Measurements from ENCODE around the gene GDAP1L1.
A peak's percentile ranks its signal among the peaks of the same experiment; 100 is the strongest.

The GDAP1L1 gene

DNA sequence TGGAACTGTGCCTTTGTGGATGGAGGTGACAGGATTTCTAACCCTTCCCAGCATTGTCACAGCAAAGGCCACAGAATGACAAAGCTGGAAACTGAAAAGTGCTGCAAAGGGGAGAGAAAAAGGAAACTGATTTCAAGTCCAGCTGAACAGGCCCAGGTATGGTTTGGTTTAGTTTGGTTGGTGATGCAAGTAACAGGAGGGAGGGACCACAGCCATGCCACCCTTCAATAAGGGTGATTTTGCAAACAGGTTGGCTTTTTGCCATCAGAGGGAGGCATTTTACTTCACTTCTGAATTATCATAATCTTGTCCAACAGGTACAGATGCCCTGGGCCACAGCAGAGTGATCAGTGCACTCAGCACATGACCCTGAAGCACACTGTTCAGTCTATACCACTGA, 57.3 kb downstream of the GDAP1L1 start:
- Histone ChIP-seq H3K79me2 (ENCODE audit: insufficient read depth, low read length) (no peaks in the 10 kb centered on the region), H3K4me2 (ENCODE audit: insufficient read depth, low read length) (no peak overlapping the region), H3K27ac (ENCODE audit: low read length) (no peak overlapping the region), H3K9ac (ENCODE audit: low read depth, low read length) (no peak overlapping the region), H3K4me1 (ENCODE audit: insufficient read depth, low read length) (no peaks in the 10 kb centered on the region; the same call in 1 of the 2 replicates), H3K9me3 (ENCODE audit: insufficient read depth, low read length, severe bottlenecking) (no peaks in the 10 kb centered on the region), H2AFZ (ENCODE audit: low read depth, low read length) (no peak overlapping the region), H3K27me3 (ENCODE audit: insufficient read depth, low read length, poor library complexity) (no peaks in the 10 kb centered on the region), H3K4me3 (ENCODE audit: low read depth in 1 of 2, low read length in 2 of 2) (no peak overlapping the region), H3K36me3 (ENCODE audit: insufficient read depth, low read length) (no peaks in the 10 kb centered on the region), H4K20me1 (ENCODE audit: insufficient read depth, low read length) (no peaks in the 10 kb centered on the region)
- DNase-seq (no peak), ATAC-seq (ENCODE audit: insufficient read depth, low read depth) (no peak)
- TF ChIP-seq, protein P1, sequence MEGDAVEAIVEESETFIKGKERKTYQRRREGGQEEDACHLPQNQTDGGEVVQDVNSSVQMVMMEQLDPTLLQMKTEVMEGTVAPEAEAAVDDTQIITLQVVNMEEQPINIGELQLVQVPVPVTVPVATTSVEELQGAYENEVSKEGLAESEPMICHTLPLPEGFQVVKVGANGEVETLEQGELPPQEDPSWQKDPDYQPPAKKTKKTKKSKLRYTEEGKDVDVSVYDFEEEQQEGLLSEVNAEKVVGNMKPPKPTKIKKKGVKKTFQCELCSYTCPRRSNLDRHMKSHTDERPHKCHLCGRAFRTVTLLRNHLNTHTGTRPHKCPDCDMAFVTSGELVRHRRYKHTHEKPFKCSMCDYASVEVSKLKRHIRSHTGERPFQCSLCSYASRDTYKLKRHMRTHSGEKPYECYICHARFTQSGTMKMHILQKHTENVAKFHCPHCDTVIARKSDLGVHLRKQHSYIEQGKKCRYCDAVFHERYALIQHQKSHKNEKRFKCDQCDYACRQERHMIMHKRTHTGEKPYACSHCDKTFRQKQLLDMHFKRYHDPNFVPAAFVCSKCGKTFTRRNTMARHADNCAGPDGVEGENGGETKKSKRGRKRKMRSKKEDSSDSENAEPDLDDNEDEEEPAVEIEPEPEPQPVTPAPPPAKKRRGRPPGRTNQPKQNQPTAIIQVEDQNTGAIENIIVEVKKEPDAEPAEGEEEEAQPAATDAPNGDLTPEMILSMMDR (IDR thresholded peaks at IDR 0.05; ENCODE audit: borderline replicate concordance, extremely low read depth, low read length, poor library complexity, severe bottlenecking) = no peak
- no peak for TF ChIP-seq EZH2 (IDR thresholded peaks at IDR 0.05; ENCODE audit: borderline replicate concordance, low read depth, low read length, severe bottlenecking)

GRCh38 chr20:44306927-44307326, 59.8 kb downstream of the GDAP1L1 start:
- Histone ChIP-seq H3K36me3 (ENCODE audit: insufficient read depth, low read length) (no peaks in the 10 kb centered on the region), H3K27ac (ENCODE audit: low read length) (no peak overlapping the region), H3K9me3 (ENCODE audit: insufficient read depth, low read length, severe bottlenecking) (no peaks in the 10 kb centered on the region), H3K9ac (ENCODE audit: low read depth, low read length) (no peak overlapping the region), H3K4me3 (ENCODE audit: low read depth in 1 of 2, low read length in 2 of 2) (no peak overlapping the region), H3K4me1 (ENCODE audit: insufficient read depth, low read length) (peaks cover 20% of the 10 kb centered on the region), H3K27me3 (ENCODE audit: insufficient read depth, low read length, poor library complexity) (no peaks in the 10 kb centered on the region), H2AFZ (ENCODE audit: low read depth, low read length) (no peak overlapping the region), H4K20me1 (ENCODE audit: insufficient read depth, low read length) (no peaks in the 10 kb centered on the region), H3K4me2 (ENCODE audit: insufficient read depth, low read length) (no peak overlapping the region), H3K79me2 (ENCODE audit: insufficient read depth, low read length) (no peaks in the 10 kb centered on the region)
- no peak for TF ChIP-seq EZH2 (IDR thresholded peaks at IDR 0.05; ENCODE audit: borderline replicate concordance, low read depth, low read length, severe bottlenecking)
- TF ChIP-seq, protein P1 (IDR thresholded peaks at IDR 0.05; ENCODE audit: borderline replicate concordance, extremely low read depth, low read length, poor library complexity, severe bottlenecking) = no peak
- ATAC-seq (ENCODE audit: insufficient read depth, low read depth) = no peak
- no peak for DNase-seq

DNA sequence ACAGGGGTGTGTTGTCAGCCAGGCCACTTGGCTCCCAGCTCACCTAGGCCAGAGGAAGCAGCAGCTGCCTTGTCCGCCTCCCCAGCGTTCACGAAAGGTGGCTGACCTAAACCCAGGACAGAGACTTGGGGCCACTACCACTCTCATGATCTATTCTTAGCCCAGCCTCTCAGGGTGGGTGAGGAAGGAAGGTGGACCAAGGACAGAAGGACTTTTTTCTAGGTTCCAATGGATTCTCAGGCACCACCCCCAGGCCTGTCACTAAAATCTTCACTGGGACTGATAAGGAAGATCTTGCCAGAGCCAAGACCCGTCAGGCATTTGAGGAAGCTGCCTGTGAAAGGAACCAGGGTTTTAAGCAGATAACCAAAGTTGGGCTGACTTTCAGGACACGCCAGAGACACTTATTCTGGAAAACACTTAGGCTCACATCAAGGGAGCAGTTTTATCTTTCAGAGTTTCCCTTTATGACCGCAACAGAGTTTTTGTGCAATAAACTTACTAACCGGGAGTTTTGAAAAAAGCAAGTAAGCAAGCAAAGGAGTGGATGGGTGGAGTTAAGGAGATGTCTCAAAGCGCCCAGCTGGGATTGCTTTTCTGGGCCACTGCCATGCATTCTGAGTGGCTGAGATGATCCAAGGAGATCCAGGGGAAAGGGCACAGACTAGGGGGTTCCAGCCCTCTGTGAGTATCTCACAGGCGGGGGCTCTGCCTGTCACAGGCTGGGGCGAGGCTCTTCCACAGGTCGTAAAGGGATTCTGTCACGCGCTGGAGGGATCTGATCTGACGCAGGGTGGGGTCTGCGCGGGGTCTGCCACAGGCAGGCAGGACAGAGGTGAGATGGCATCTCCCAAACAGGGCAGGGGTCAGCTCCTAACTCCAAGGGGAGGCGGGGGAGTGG, 62.9 kb downstream of the GDAP1L1 start:
- Histone ChIP-seq H3K27me3 (ENCODE audit: insufficient read depth, low read length, poor library complexity) (no peaks in the 10 kb centered on the region), H3K9ac (ENCODE audit: low read depth, low read length) (peak overlapping the region; percentile 66), H3K27ac (ENCODE audit: low read length) (peak overlapping the region; percentile 58; the same call in 1 of the 2 replicates), H3K4me2 (ENCODE audit: insufficient read depth, low read length) (peak overlapping the region; percentile 86), H3K79me2 (ENCODE audit: insufficient read depth, low read length) (no peaks in the 10 kb centered on the region), H2AFZ (ENCODE audit: low read depth, low read length) (peak overlapping the region; percentile 94), H3K4me3 (ENCODE audit: low read depth in 1 of 2, low read length in 2 of 2) (peak overlapping the region; percentile 33 to 66; a peak in 3 of 4 replicates), H3K4me1 (ENCODE audit: insufficient read depth, low read length) (peaks cover 20% of the 10 kb centered on the region), H3K36me3 (ENCODE audit: insufficient read depth, low read length) (no peaks in the 10 kb centered on the region), H3K9me3 (ENCODE audit: insufficient read depth, low read length, severe bottlenecking) (no peaks in the 10 kb centered on the region), H4K20me1 (ENCODE audit: insufficient read depth, low read length) (no peaks in the 10 kb centered on the region)
- DNase-seq (no peak), ATAC-seq (ENCODE audit: insufficient read depth, low read depth) (no peak)
- TF ChIP-seq, protein P1 (IDR thresholded peaks at IDR 0.05; ENCODE audit: borderline replicate concordance, extremely low read depth, low read length, poor library complexity, severe bottlenecking) = no peak
